GM18511 (cell line): Measurements from ENCODE around the gene ITGB3.

Experiments
- ATAC-seq: cut with Tn5 transposase; IDR thresholded peaks from one replicate; pipeline ENCODE4 v1.9.1; 2021; ENCODE audit warnings: mild to moderate bottlenecking, moderate library complexity; ENCODE audit not compliant: unreplicated experiment

ITGB3 gene

DNA sequence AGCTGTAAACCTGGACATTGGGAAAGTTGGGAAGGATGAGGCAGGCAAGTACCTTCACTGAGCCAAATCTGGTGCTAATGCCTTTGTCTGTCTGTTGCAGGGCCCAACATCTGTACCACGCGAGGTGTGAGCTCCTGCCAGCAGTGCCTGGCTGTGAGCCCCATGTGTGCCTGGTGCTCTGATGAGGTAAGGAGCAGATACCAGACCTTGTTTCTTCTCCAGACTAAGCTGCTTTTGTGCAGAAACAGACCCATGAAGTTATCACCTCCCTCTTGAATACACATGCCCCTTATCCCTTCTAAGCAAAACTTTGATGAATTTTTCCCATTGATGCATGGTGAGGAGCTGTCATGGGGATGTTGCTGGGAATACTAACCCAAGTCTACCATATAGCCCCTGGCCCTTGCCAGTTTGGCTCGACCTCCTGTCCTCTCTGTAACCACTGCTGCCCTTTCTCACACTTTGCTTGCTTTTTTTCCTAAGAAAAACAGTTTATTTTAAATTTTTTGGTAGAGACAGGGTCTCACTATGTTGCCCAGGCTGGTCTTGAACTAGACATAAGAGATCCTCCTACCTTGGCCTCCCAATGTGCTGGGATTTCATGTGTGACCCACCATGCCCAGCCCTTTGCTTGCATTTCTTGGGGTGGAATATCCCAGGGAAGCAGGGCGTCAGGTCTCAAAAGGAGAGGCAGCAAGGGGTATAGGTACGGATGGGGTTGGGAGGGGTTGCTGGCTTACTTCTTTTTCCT lies 20.9 kb downstream of the ITGB3 start:
- no peak for ATAC-seq

GRCh38 chr17:47275245-47275984 lies 21.8 kb downstream of the ITGB3 start:
- ATAC-seq: no peak

GRCh38 chr17:47276444-47276843 lies 22.8 kb downstream of the ITGB3 start:
- no peak for ATAC-seq

GRCh38 chr17:47276868-47277267 lies 23.2 kb downstream of the ITGB3 start:
- ATAC-seq: no peak

DNA sequence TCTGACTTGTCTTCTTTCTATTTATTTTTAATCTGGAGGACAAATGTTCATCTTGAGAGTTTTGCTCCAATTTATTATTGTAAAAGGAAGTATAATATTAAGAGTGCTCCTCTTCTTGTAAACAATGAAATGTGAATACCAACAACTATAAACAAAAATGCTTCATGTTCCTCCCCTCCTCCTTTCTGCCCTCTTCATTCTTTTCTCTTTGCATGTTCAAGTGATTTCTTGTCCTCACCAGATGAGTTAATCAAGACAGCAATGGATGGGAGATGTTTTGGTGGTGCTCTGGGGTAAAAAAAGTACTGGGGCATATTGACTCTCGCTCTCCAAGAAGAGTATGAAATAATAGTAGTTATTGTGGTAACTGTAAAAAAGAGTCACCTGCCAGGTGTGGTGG lies 24.3 kb downstream of the ITGB3 start:
- no peak for ATAC-seq

- no peak for ATAC-seq
Observed at GRCh38 chr17:47278561-47278960, 24.9 kb downstream of the ITGB3 start.

- peak; percentile 95 for ATAC-seq
Observed at GRCh38 chr17:47279062-47279801, 25.6 kb downstream of the ITGB3 start.

DNA sequence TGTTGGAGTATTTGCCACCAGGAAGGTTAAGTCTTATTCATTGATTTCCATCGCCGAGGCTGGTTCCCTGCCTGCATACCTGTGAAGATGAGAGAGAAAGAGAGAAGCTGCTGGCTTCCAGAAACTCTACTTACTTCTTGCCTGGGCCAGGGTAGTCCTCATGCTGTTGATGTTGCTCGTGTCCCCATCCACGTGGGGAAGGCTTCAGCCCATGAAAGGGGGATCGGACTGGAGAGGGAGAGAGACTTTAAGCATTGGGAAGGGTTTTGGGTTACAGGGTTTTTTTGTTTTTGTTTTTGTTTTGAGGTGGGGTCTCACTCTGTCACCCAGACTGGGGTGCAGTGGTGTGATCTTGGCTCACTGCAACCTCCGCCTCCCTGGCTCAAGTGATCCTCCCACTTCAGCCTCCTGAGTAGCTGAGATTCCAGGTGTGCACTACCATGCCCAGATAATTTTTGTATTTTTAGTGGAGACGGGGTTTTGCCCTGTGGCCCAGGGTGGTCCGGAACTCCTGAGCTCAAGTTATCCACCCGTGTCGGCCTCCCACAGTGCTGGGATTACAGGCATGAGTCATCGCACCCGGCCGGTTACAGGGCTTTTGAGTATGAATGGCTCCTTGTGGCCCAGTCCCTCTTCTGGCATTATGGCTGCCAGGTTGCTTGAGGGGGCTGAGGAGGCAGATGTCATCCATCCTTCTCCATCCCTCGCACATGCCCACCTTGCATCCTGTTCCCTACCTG lies 26.6 kb downstream of the ITGB3 start:
- no peak for ATAC-seq

- ATAC-seq: no peak
Observed at GRCh38 chr17:47281216-47281615, 27.6 kb downstream of the ITGB3 start.

DNA sequence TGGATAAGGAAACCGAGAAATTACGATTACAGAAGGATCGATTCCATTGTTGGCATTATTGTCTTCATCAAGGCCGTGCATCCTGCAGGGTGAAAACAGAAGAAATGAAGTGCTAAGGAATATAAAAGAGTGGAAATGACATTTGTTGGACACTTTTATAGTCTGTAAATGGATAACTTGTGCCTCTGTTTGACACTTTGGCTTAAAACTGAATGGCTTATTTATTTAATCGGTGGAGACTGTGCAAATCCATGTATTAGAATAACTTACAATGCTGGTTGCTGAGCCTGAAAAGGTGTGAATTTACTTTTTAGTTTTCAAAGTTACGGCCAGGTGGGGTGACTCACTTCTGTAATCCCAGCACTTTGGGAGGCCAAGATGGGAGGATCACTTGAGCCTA lies 31.4 kb downstream of the ITGB3 start:
- no peak for ATAC-seq

GRCh38 chr17:47286198-47286914 lies 32.7 kb downstream of the ITGB3 start:
- peak; percentile 86 for ATAC-seq

DNA sequence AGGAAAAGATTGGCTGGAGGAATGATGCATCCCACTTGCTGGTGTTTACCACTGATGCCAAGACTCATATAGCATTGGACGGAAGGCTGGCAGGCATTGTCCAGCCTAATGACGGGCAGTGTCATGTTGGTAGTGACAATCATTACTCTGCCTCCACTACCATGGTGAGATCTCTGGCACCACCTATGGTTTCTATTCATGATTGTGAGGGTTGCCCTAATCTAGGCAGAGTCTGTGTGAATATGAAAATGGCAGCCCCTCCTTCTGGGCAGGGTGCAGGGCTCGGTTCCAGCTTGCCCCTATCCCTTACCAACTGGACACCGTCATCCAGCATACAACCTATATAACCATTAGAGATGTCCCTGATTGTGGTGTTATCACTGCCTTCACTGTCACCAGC lies 33.4 kb downstream of the ITGB3 start:
- peak; percentile 48 for ATAC-seq

GRCh38 chr17:47287639-47288038 lies 34.0 kb downstream of the ITGB3 start:
- ATAC-seq: no peak

DNA sequence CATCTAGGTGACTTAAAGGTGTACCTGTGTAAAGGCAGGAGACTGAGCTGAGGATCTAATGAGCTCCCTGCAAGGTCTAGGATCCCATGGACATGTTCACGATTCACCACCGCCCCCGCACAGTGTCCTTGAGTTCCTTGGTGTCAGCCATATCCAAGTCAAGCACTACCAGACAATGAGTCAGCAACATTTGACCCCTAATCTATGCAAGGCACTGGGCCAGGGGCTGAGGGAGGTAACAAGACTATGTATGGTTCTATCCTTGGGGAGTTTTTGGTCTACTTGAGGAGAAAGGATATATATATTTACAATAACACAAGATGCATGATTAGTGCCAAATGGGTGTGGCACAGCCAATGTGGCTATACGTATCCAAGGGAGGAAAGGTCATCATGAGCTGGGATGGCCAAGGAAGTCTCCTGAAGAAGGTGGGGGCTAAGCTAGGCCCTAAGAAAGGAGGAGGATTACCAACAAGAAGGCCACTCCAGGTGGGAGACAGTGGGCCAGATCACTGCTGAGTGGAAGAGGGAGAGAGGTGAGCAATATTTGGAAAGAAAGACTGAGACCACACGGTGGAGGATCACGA lies 35.0 kb downstream of the ITGB3 start:
- ATAC-seq: no peak

DNA sequence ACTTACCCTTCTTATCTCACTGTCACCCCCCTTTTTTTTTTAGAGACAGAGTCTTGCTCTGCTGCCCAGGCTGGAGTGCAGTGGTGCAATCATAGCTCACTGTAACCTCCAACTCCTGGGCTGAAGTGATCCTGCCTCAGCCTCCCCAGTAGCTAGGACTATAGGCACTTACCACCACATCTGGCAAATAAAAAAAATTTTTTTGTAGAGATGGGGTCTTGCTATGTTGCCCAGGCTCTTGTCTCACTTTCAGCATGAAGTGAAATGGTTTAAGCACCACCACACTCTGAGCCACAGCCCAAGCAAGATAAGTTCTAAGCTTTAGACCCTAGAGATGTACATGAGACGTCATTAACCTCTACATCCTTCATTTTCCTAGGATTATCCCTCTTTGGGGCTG lies 35.7 kb downstream of the ITGB3 start:
- no peak for ATAC-seq

GRCh38 chr17:47290870-47291241 lies 37.2 kb downstream of the ITGB3 start:
- no peak for ATAC-seq

DNA sequence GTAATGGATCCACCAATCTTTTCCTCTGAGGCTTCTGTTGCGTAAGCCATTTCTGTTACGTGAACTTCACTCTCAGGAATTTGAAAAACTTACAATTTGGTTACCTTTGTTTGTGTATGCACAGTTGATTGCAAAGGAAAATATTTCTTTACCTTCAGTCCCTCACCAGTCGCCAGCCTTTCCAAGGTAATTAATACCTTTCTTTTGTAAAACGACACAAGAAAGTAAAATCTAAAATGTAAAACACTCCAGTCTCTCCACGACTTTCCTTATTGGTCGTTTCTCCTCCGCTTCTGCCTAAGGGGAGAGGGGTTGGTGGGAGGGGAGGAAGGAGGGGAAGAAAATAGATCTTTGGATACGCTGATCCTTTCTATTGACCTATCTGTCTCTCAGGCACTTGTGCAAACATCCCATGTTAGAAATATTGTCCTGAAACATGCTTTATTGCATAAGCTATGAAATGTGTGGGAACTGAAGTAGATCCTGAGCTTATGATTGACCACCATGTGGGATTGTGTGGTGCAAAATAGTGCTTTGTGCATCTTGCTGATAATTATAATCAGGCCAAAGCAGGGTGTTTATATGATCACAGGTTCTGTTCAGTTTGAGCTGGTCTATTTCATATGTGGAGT lies 37.7 kb downstream of the ITGB3 start:
- ATAC-seq: no peak

DNA sequence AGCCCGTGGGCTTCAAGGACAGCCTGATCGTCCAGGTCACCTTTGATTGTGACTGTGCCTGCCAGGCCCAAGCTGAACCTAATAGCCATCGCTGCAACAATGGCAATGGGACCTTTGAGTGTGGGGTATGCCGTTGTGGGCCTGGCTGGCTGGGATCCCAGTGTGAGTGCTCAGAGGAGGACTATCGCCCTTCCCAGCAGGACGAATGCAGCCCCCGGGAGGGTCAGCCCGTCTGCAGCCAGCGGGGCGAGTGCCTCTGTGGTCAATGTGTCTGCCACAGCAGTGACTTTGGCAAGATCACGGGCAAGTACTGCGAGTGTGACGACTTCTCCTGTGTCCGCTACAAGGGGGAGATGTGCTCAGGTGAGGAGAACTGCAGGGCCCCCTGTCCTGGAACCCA lies 38.6 kb downstream of the ITGB3 start:
- ATAC-seq: no peak

- ATAC-seq: no peak
Observed at GRCh38 chr17:47295037-47295873, 41.6 kb downstream of the ITGB3 start.
